Right lobe of liver (tissue), 6 donors: ENCODE data around the gene MIGA1. TPM values are rescaled to one million over a fixed set of nuclear protein-coding genes. Genes with fewer than 3 reads are reported as not detected.
A peak's percentile ranks its signal among the peaks of the same experiment; 100 is the strongest.

ENCODE experiments used
- ATAC-seq, 4 donors: fragments of 200-7000 bp; cut with Tn5 transposase; one replicate each; pipeline ENCODE4 v1.9.1; 2020; ENCODE audit warnings: mild to moderate bottlenecking in 4 of 4, moderate library complexity in 4 of 4
- DNase-seq, 3 donors: peaks; one replicate each; pipeline ENCODE4 v3.0.0-alpha.2; 2020
- H3K27ac ChIP-seq, 3 donors: fragments of 200-600 bp; one replicate each; pipeline ENCODE4 v1.8.0; 2022
- H3K27me3 ChIP-seq, 2 donors: fragments of 200-600 bp; one replicate each; pipeline ENCODE4 v1.8.0; 2022
- H3K36me3 ChIP-seq, 4 donors: fragments of 200-600 bp; sonication (generic) in 1 of 4; one replicate each; pipeline versions ENCODE4 v1.5.1 to v1.8.0; 2017 to 2022; ENCODE audit warnings: control low read depth in 1 of 4
- H3K4me1 ChIP-seq, 4 donors: fragments of 200-600 bp; sonication (generic) in 1 of 4; one replicate each; pipeline versions ENCODE4 v1.5.1 to v1.8.0; 2017 to 2022; ENCODE audit warnings: control low read depth in 1 of 4
- H3K4me3 ChIP-seq, 3 donors: fragments of 200-600 bp; one replicate each; pipeline ENCODE4 v1.8.0; 2022
- H3K9me3 ChIP-seq, 4 donors: fragments of 200-600 bp; sonication (generic) in 1 of 4; one replicate each; pipeline versions ENCODE4 v1.5.1 to v1.8.0; 2017 to 2022; ENCODE audit warnings: control low read depth in 1 of 4
- POLR2A ChIP-seq: fragments of 450-650 bp; IDR thresholded peaks from one replicate; pipeline ENCODE4 v1.6.1; 2017; ENCODE audit warnings: antibody characterized with exemption, mild to moderate bottlenecking
- WGBS: methylation state at CpG from one replicate; pipeline ENCODE4 v1.1.6; 2018; ENCODE audit warnings: low coverage, low lambda C conversion rate; ENCODE audit not compliant: insufficient coverage; ENCODE audit errors: missing lambda C conversion rate; 5-methylcytosine and 5-hydroxymethylcytosine counted together
- intact Hi-C, 2 donors: fragments of 100-400 bp; cut with DNase I; formaldehyde crosslinking; loops; one replicate each; pipeline versions ENCODE4 v1.11.2 to v1.14.1; 2022
- total RNA-seq, 6 experiments: library from RNA; depleted of rRNA in 2 of 6; stranded (reverse); fragments of >200 nt in 2 of 6; fragmentation: NEBNext Ultra II Directional in 3 of 6; extraction: Animal tissue kit (Norgen Biotek cat#: 25700) in 3 of 6; gene quantifications; one replicate each; pipeline versions ENCODE4 v1.1.0 to v1.2.4, GENCODE V29; 2016 to 2023
- TF ChIP-seq, protein P1 (sequence below), 4 donors: fragments of 200-600 bp in 3 of 4; fragments of 450-650 bp in 1 of 4; IDR thresholded peaks; one replicate each; pipeline versions ENCODE4 v1.5.1 to v1.8.0; 2016 to 2022; ENCODE audit warnings: antibody characterized with exemption in 4 of 4, mild to moderate bottlenecking in 2 of 4
- donor health status: DM: no; HTN: yes; CAD: no.
- donor health status: DM: no; HTN: no; CAD: no.
- donor health status: DM: no; HTN: no; CAD: no.
- donor health status: DM: no; HTN: yes; CAD: no.
- donor health status: DM: no; HTN: yes; CAD: no.

The MIGA1 gene
- total RNA-seq, 6 experiments from 2014 or later, result 7.7 to 12.2 (median 8.8) TPM

DNA sequence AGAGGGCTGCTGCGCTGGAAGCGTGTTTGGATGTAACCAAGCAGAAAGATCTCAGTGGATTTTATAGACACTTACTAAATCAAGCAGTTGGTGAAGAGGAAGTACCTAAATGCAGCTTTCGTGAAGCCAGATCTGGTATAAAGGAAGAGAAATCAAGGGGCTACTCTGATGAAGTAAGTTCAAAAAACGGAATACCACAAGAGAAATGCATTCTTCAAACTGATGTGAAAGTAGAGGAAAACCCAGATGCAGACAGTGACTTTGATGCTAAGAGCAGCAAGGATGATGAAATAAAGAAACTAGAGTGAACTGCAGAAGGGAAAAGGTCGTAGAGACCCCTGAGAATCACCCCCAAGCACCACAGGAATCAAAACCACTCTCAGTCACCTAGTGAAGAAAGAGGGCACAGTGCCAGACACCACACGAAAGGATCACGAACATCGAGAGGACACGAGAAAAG lies 68.2 kb downstream of the MIGA1 start:
- no peaks in the 10 kb centered on the region for H3K27me3 ChIP-seq
- no peak for TF ChIP-seq POLR2A
- TF ChIP-seq, protein P1, sequence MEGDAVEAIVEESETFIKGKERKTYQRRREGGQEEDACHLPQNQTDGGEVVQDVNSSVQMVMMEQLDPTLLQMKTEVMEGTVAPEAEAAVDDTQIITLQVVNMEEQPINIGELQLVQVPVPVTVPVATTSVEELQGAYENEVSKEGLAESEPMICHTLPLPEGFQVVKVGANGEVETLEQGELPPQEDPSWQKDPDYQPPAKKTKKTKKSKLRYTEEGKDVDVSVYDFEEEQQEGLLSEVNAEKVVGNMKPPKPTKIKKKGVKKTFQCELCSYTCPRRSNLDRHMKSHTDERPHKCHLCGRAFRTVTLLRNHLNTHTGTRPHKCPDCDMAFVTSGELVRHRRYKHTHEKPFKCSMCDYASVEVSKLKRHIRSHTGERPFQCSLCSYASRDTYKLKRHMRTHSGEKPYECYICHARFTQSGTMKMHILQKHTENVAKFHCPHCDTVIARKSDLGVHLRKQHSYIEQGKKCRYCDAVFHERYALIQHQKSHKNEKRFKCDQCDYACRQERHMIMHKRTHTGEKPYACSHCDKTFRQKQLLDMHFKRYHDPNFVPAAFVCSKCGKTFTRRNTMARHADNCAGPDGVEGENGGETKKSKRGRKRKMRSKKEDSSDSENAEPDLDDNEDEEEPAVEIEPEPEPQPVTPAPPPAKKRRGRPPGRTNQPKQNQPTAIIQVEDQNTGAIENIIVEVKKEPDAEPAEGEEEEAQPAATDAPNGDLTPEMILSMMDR (IDR thresholded peaks at IDR 0.05), result no peak
- 66% methylated on average over 9 of the region's 9 CpGs for WGBS
- no peak overlapping the region for H3K4me3 ChIP-seq
- no peak overlapping the region for H3K27ac ChIP-seq
- intact Hi-C loops, result no loop called here
- DNase-seq, result no peak
- ATAC-seq, result no peak
- H3K9me3 ChIP-seq, result no peaks in the 10 kb centered on the region
- no peaks in the 10 kb centered on the region for H3K4me1 ChIP-seq
- H3K36me3 ChIP-seq, result peaks cover 0 to 7% (median 0%) of the 10 kb centered on the region in 4 donors

- intact Hi-C loops, result no loop called here
- Histone ChIP-seq H3K36me3 (no peaks in the 10 kb centered on the region), H3K27me3 (no peaks in the 10 kb centered on the region), H3K9me3 (no peaks in the 10 kb centered on the region), H3K4me3 (no peak overlapping the region), H3K4me1 (no peaks in the 10 kb centered on the region), H3K27ac (no peak overlapping the region)
- DNase-seq (no peak), ATAC-seq (no peak)
- 100% methylated on average over 1 of the region's 1 CpG for WGBS
- no peak for TF ChIP-seq POLR2A
Measured at GRCh38 chr1:77850082-77850481, 70.6 kb downstream of the MIGA1 start.

- Histone ChIP-seq H3K9me3 (no peaks in the 10 kb centered on the region), H3K27me3 (no peaks in the 10 kb centered on the region), H3K27ac (no peak overlapping the region), H3K4me1 (peaks cover 0 to 5% (median 0%) of the 10 kb centered on the region in 4 donors), H3K4me3 (no peak overlapping the region), H3K36me3 (no peaks in the 10 kb centered on the region)
- TF ChIP-seq, protein P1 (IDR thresholded peaks at IDR 0.05), result no peak
- no peak for TF ChIP-seq POLR2A
- WGBS, result 91% methylated on average over 3 of the region's 4 CpGs
- ATAC-seq, result no peak
- DNase-seq, result no peak
- intact Hi-C loops, result no loop called here
Measured at GRCh38 chr1:77857552-77857951, 78.1 kb downstream of the MIGA1 start.

DNA sequence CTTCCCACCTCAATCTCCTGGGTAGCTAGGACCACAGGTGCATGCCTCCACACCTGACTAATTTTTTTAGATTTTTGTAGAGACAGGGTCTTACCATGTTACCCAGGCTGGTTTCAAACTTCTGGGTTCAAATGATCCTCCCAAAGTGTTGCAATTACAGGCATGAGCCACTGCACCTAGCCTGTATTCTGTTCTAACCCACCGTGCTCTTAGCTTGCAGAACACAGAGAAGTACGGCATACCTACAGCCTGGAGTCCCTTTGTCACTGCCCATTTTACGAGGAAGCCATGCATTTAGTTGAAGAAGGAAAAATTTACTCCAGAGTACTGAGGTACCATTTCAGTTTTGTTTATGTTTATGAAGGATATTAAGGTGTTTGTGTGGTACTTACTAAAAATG lies 79.3 kb downstream of the MIGA1 start:
- no peak overlapping the region for H3K4me3 ChIP-seq
- H3K36me3 ChIP-seq, result no peaks in the 10 kb centered on the region
- H3K9me3 ChIP-seq, result no peaks in the 10 kb centered on the region
- TF ChIP-seq, protein P1 (IDR thresholded peaks at IDR 0.05), result no peak
- TF ChIP-seq POLR2A, result no peak
- peaks cover 0 to 5% (median 0%) of the 10 kb centered on the region in 4 donors for H3K4me1 ChIP-seq
- ATAC-seq (no peak), DNase-seq (no peak)
- WGBS, result 78% methylated on average over 3 of the region's 3 CpGs
- intact Hi-C loops, result no loop called here
- H3K27ac ChIP-seq, result no peak overlapping the region
- no peaks in the 10 kb centered on the region for H3K27me3 ChIP-seq

DNA sequence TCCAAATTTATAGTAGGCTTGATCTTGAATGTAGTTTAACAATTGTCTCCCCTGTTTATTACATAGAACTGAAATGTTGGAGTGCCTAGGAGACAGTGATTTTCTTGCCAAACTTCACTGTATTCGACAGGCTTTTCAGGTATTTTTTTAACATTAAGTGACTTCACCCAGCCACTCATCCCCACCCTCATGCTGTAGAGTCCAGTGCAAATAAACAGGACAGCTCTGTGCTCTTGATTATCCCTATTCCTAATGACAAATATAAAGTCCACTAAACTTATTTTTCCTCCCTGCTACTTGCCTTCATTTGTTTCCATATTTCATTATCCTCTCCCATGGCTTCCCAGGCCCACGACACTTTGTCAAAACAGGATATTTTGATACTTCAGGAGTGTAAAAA lies 79.8 kb downstream of the MIGA1 start:
- peaks cover 0 to 5% (median 0%) of the 10 kb centered on the region in 4 donors for H3K4me1 ChIP-seq
- peak overlapping the region in 1 of 3 donors; percentile 6 for H3K27ac ChIP-seq
- no peaks in the 10 kb centered on the region for H3K27me3 ChIP-seq
- WGBS, result 78% methylated on average over 2 of the region's 2 CpGs
- H3K36me3 ChIP-seq, result peaks cover 0 to 2% (median 0%) of the 10 kb centered on the region in 4 donors
- H3K9me3 ChIP-seq, result no peaks in the 10 kb centered on the region
- TF ChIP-seq, protein P1 (IDR thresholded peaks at IDR 0.05), result no peak
- TF ChIP-seq POLR2A, result no peak
- no peak for DNase-seq
- ATAC-seq, result peak; percentile 65 to 96 (median 71)
- H3K4me3 ChIP-seq, result no peak overlapping the region
- intact Hi-C loops, result no loop called here
